GM20000 (cell line): Measurements from ENCODE around the gene TRIM47.

Experiments used
- DNase-seq: peaks from one replicate; pipeline ENCODE4 v3.0.0; 2012; ENCODE audit warnings: low spot score
- TF ChIP-seq, protein P1 (sequence below): IDR thresholded peaks from 2 replicates; pipeline ENCODE4 v1.5.1; 2012; ENCODE audit warnings: mild to moderate bottlenecking, control low read depth; ENCODE audit errors: extremely low read depth, missing control alignments

TRIM47 gene

DNA sequence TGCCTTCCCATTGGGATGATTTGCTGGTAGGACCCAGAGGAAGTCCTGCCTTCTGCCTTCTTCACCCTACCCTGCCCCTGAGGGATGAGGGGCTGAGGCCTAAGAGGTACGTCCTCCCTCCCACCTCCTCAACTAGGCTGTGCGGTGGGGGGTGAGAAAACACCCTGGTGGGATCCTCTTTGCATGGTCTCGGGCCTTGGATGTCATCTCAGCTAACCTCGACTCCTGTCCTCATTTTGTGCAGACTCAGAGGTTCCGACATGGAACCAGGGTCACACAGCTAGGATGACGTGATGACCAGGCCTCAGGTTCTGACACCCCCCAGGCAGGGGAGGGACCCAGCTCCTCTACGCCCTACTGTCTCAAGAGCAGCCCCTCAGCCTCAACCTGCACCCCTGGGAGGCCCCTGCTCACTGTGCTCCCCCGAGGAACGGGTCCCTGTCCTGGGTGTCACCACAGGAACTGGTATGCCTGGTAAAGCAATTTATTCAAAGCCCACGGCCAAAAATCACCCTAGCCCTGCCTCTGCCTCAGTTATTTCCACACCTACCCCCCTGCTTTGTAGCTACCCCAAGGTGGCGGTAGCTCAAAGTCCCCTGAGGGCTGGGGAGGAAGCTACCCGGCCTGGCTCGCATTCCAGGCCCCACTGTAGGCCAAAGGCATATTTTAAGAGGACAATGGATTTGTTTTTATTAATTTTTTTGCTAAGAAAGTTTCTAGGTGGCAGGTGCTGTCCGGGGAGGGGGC lies 51.6 kb downstream of the TRIM47 start:
- DNase-seq = peak; percentile 25
- TF ChIP-seq, protein P1, sequence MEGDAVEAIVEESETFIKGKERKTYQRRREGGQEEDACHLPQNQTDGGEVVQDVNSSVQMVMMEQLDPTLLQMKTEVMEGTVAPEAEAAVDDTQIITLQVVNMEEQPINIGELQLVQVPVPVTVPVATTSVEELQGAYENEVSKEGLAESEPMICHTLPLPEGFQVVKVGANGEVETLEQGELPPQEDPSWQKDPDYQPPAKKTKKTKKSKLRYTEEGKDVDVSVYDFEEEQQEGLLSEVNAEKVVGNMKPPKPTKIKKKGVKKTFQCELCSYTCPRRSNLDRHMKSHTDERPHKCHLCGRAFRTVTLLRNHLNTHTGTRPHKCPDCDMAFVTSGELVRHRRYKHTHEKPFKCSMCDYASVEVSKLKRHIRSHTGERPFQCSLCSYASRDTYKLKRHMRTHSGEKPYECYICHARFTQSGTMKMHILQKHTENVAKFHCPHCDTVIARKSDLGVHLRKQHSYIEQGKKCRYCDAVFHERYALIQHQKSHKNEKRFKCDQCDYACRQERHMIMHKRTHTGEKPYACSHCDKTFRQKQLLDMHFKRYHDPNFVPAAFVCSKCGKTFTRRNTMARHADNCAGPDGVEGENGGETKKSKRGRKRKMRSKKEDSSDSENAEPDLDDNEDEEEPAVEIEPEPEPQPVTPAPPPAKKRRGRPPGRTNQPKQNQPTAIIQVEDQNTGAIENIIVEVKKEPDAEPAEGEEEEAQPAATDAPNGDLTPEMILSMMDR = no peak

DNA sequence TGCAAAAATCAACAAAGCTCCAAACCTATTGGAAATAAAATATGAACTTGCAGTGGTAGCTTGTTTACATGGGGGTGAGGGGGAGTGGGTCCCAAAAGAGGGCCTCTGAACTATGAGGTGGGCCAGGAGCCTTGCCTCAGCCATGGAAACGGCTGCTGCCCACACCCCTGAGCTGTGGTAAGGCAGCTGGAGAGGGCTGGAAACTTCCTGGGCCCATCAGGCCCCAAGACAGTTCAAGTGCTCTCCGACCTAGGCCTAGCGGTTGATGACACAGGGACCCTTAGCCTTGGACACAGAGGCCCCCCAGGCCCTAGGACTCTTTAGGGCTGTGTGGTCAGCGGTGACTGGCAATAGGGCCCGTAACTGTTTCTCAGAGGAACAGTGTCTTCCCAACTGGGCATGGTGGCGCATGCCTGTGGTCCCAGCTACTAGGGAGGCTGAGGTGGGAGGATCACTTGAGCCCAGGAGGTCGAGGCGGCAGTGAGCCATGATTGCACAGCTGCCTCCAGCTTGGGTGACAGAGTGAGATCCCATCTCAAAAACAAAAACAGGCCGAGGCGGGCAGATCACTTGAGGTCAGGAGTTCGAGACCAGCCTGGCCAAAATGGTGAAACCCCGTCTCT lies 52.5 kb downstream of the TRIM47 start:
- TF ChIP-seq, protein P1 = no peak
- no peak for DNase-seq

DNA sequence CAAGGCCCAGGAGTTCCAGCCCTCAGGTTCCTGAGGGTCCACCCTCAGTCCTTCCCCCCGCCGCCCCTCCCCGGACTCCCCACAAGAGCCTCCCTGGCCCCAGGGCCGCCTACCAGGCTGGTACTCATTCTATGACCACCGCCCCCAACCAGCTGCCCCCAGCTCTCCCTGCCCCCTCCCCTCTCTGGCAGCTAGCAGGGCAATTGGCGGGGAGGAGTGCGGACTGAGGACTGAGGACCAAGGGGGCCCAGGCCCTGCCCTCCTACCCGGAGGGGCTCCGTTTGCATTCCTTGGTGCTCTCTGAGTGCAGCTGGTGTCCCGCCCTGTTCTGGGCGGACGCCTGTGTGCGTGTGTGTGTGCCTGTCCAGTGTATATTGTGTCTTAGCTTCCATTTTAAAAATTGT lies 53.2 kb downstream of the TRIM47 start:
- TF ChIP-seq, protein P1 = no peak

DNA sequence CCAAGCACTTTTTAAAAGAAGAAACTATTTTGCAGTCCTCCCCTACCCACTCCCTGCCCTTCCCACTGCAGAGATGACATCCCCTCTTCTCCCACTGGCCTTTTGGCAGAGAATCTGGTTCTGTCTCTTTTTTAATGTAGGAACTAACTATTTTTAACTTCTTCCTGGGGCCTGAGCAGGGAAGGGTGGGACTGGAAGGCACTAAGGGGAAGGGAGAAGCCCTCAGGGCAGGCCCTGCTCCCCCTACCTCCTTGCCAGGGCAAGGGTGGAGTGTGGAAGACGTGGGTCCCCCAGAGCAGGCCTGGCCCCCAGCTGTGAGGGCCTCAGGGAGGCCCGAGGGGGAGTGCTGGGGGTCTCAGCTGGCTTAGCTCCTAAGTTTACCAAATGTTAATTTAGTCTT lies 53.7 kb downstream of the TRIM47 start:
- TF ChIP-seq, protein P1 = no peak

More for the DNA sequence above, 53.2 kb downstream of the TRIM47 start:
- DNase-seq = no peak

More for the DNA sequence above, 53.7 kb downstream of the TRIM47 start:
- no peak for DNase-seq
